Measurements from ENCODE around the gene IQGAP2. TPM values are rescaled to one million over a fixed set of nuclear protein-coding genes. Genes with fewer than 3 reads are reported as not detected.
"Not testable (repeated sequence)": the region's sequence is repeated elsewhere in the genome, so short reads cannot be mapped to it uniquely, and the experiment has no call there.

IQGAP2 gene
- total and polyA plus RNA-seq, 9 donors: 5.4 to 18.9 (median 9.5) TPM

DNA sequence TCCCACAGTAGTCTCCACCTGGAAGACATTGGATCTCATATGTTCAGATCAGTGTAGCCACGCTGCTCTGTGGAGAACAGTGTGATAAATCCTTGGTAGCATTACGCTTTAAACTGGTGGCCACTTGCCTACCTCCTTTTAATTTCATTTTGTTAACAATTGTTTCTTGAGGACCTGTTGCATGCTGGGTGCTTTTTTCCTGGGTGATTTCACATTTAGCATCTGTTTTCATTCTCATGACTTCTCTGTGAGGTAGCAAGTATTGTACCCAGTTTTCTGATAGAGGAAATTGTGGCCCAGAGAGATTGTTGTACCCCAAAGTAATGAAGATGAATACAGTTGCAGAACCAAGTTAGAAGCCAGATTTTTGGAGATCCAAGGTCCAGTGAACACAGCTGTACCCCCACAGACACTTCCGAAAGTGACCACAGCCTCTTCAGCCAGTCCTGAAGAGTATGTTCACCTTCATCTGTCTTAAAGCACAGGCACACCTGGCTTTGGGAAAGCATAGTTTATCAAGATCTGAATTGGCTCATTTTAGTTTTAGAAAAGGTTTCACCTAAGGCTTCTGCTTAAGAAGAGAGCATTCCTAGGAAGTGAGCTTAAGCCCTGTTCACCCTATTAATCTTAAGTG, 144.9 kb downstream of the IQGAP2 start:
- Histone ChIP-seq H3K27me3 (ENCODE audit: control insufficient read depth, insufficient read depth, low read length) (no peaks in the 10 kb centered on the region), H3K9me3 (replicated peaks; ENCODE audit: control insufficient read depth, low read depth, low read length) (no peaks in the 10 kb centered on the region), H3K27ac (ENCODE audit: low read length) (peak overlapping the region; percentile 45), H3K4me3 (ENCODE audit: low read length) (no peak overlapping the region), H3K4me1 (ENCODE audit: control insufficient read depth, insufficient read depth, low read length) (peaks cover 7% of the 10 kb centered on the region), H3K36me3 (ENCODE audit: control insufficient read depth, insufficient read depth, low read length) (no peaks in the 10 kb centered on the region)
- WGBS (ENCODE audit: insufficient coverage): no CpG with 5 or more reads among the region's 3 CpGs
- DNase-seq: no peak

DNA sequence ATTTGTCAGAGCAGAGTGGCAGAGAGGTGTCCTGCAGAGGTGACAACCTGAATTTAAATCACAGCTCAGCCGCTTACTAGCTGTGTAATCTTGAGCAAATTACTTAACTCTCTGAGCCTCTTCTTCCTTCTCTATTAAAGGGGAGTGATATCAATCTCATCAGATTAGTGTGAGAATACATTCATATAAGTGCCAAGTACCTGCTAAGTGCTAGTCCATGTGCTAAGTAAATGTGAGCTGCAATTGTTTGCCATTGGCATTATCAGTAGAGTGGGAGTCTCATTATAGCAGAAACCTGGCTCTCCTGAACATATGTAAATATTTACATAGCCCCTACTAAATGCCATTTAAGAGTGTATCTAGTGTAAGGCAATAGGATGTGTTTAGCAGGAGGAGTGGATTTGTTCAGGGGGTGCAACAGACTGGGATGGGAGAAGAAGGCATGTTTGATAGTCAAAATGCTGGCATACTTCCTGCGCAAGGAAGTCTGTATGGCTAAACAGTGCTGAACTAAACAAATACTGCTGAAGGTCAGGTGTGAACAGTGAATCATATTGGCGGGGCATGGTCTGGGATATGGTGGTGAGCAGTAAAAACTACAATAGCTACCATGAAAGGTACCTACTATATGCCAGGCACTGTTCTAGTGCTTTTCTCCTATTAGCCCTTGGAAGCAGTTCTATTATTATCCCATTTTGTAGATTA, 145.6 kb downstream of the IQGAP2 start:
- H3K27ac ChIP-seq (ENCODE audit: low read length): no peak overlapping the region

DNA sequence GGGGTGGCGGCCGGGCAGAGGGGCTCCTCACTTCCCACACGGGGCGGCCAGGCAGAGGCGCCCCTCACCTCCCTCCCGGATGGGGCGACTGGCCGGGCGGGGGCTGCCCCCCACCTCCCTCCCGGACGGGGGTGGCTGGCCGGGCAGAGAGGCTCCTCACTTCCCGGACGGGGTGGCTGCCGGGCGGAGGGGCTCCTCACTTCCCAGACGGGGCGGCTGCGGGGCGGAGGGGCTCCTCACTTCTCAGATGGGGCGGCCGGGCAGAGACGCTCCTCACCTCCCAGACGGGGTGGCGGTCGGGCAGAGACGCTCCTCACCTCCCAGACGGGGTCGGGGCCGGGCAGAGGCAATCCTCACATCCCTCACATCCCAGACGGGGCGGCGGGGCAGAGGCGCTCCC, 147.8 kb downstream of the IQGAP2 start:
- not testable (repeated sequence) for H3K9me3 ChIP-seq (replicated peaks; ENCODE audit: control insufficient read depth, low read depth, low read length); H3K4me1 ChIP-seq (ENCODE audit: control insufficient read depth, insufficient read depth, low read length); DNase-seq; H3K4me3 ChIP-seq (ENCODE audit: low read length); H3K27me3 ChIP-seq (ENCODE audit: control insufficient read depth, insufficient read depth, low read length); H3K36me3 ChIP-seq (ENCODE audit: control insufficient read depth, insufficient read depth, low read length); H3K27ac ChIP-seq (ENCODE audit: low read length)
- 95% methylated on average over 14 of the region's 34 CpGs for WGBS (ENCODE audit: insufficient coverage)

More for the DNA sequence above, 145.6 kb downstream of the IQGAP2 start:
- DNase-seq: no peak
- peaks cover 7% of the 10 kb centered on the region for H3K4me1 ChIP-seq (ENCODE audit: control insufficient read depth, insufficient read depth, low read length)
- WGBS (ENCODE audit: insufficient coverage): 100% methylated on average over 1 of the region's 3 CpGs
- no peaks in the 10 kb centered on the region for H3K27me3 ChIP-seq (ENCODE audit: control insufficient read depth, insufficient read depth, low read length)
- no peaks in the 10 kb centered on the region for H3K9me3 ChIP-seq (replicated peaks; ENCODE audit: control insufficient read depth, low read depth, low read length)
- no peak overlapping the region for H3K4me3 ChIP-seq (ENCODE audit: low read length)
- no peaks in the 10 kb centered on the region for H3K36me3 ChIP-seq (ENCODE audit: control insufficient read depth, insufficient read depth, low read length)

DNA sequence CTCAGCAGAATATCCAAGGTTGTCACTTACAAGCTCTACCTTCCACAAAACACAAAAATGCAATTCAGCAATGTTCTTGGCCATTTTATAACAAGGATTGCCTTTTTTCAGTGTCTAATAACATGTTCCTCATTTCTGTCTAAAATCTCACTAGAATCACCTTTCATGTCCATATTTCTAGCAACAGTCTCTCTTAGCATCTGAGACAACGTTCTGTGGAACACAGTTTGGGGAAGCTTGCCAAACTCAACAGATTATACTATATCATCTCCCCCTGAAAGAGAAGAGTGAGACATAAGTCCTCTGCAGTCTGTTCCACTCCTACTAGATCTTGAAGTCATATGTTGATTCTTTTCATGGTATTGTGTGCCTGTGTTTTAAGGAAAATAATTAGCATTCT, 149.5 kb downstream of the IQGAP2 start:
- no CpG with 5 or more reads among the region's 1 CpG for WGBS (ENCODE audit: insufficient coverage)
- H3K27me3 ChIP-seq (ENCODE audit: control insufficient read depth, insufficient read depth, low read length): no peaks in the 10 kb centered on the region
- H3K4me3 ChIP-seq (ENCODE audit: low read length): no peak overlapping the region
- H3K4me1 ChIP-seq (ENCODE audit: control insufficient read depth, insufficient read depth, low read length): peaks cover 2% of the 10 kb centered on the region
- DNase-seq: no peak
- no peaks in the 10 kb centered on the region for H3K36me3 ChIP-seq (ENCODE audit: control insufficient read depth, insufficient read depth, low read length)
- no peak overlapping the region for H3K27ac ChIP-seq (ENCODE audit: low read length)
- no peaks in the 10 kb centered on the region for H3K9me3 ChIP-seq (replicated peaks; ENCODE audit: control insufficient read depth, low read depth, low read length)

DNA sequence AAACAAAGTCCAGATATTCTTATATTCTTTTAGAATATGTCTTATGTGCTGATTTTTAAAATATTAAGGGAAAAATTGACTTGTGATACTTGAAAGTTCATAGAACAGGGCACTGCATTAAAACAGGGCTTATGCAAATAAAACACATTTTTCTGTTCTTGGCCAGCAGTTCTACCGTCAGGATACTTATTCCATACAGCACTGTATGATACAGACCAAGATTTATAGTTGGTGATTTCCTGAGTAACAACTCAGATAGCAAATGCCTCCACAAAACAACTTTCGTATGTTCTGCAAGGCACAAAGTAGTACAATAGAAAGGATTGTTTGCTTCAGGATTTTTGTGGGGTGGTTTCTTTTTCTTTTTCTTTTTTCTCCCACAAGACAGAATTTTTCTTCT, 150.2 kb downstream of the IQGAP2 start:
- Histone ChIP-seq H3K4me1 (ENCODE audit: control insufficient read depth, insufficient read depth, low read length) (no peaks in the 10 kb centered on the region), H3K36me3 (ENCODE audit: control insufficient read depth, insufficient read depth, low read length) (no peaks in the 10 kb centered on the region), H3K4me3 (ENCODE audit: low read length) (no peak overlapping the region), H3K27me3 (ENCODE audit: control insufficient read depth, insufficient read depth, low read length) (no peaks in the 10 kb centered on the region), H3K9me3 (replicated peaks; ENCODE audit: control insufficient read depth, low read depth, low read length) (no peaks in the 10 kb centered on the region), H3K27ac (ENCODE audit: low read length) (no peak overlapping the region)
- no CpG with 5 or more reads among the region's 2 CpGs for WGBS (ENCODE audit: insufficient coverage)
- no peak for DNase-seq

DNA sequence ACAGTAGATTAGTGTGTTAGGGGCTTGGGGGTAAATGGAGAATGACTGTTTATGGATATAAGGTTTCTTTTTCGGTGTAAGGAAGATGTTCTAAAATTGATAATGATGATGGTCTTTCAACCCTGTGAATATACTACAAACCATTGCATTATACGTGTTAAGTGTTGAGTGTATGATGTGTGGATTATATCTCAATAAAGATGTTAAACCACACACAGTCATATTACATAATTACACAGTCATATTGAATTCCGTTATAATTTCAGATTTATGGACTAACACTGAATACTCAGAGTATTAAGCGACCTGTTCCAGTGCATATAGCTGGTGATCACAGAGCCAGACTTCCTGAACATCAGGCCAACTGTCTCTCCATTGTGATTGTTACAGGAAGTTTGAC, 152.0 kb downstream of the IQGAP2 start:
- no peaks in the 10 kb centered on the region for H3K9me3 ChIP-seq (replicated peaks; ENCODE audit: control insufficient read depth, low read depth, low read length)
- H3K4me3 ChIP-seq (ENCODE audit: low read length): no peak overlapping the region
- H3K27me3 ChIP-seq (ENCODE audit: control insufficient read depth, insufficient read depth, low read length): no peaks in the 10 kb centered on the region
- no peaks in the 10 kb centered on the region for H3K4me1 ChIP-seq (ENCODE audit: control insufficient read depth, insufficient read depth, low read length)
- DNase-seq: no peak
- no peak overlapping the region for H3K27ac ChIP-seq (ENCODE audit: low read length)
- no peaks in the 10 kb centered on the region for H3K36me3 ChIP-seq (ENCODE audit: control insufficient read depth, insufficient read depth, low read length)
- WGBS (ENCODE audit: insufficient coverage): no CpG with 5 or more reads among the region's 4 CpGs

DNA sequence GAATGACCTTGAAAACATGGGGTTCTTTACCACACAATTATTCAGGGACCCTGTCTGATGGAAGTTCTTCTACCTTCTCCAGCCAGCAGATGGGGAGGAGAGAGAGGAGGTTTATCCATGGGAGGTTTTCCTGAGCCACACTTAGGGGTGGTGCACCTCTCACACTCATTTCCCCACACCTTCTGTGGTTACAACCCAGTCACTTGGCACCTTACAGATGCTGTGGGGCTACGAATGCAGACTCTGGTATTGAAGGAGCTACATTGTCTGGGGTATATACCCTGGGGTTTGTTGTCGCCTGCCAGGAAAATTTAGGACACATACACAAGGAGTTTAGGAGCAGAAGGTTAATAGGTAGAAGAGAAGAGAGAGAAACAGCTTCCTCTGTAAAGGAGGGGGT, 152.6 kb downstream of the IQGAP2 start:
- H3K36me3 ChIP-seq (ENCODE audit: control insufficient read depth, insufficient read depth, low read length): no peaks in the 10 kb centered on the region
- no peaks in the 10 kb centered on the region for H3K4me1 ChIP-seq (ENCODE audit: control insufficient read depth, insufficient read depth, low read length)
- no peaks in the 10 kb centered on the region for H3K9me3 ChIP-seq (replicated peaks; ENCODE audit: control insufficient read depth, low read depth, low read length)
- no peak overlapping the region for H3K4me3 ChIP-seq (ENCODE audit: low read length)
- no peak overlapping the region for H3K27ac ChIP-seq (ENCODE audit: low read length)
- no peak for DNase-seq
- WGBS (ENCODE audit: insufficient coverage): 80% methylated on average over 1 of the region's 2 CpGs
- no peaks in the 10 kb centered on the region for H3K27me3 ChIP-seq (ENCODE audit: control insufficient read depth, insufficient read depth, low read length)

DNA sequence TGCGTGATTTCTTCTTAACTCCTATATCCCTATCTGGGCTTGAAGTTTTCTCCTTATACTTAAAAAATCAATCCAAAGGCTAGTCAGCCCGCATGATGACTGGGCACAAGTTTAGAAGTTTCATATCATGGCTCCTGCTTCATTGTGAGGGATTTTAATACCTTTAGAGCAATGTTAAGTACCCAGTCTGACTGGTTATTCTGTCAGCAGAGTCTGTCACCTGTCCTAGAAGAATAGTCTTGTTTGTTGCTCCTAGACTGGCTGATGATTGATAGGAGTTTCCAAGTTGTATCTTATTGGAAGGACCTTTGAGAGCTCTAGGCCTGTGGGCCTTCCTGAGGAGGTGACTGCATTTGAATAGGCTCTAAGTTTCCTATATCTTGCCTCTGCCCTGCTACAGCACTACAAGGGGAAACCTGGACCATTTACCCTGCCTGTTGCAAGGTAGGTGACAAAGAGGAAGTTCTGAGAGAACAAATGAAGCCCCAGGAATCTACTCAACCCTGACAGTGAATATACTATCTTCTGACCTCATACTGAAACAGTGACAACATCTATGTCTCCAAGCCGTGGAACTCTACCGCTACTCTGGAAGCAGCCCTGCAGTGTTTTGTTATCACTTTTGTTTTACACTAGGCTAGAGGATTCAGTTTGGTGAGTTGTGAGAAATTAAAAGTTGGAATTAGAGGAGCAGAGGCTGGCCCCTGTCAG, 153.6 kb downstream of the IQGAP2 start:
- no peak for DNase-seq
- Histone ChIP-seq H3K4me3 (ENCODE audit: low read length) (no peak overlapping the region), H3K4me1 (ENCODE audit: control insufficient read depth, insufficient read depth, low read length) (no peaks in the 10 kb centered on the region), H3K9me3 (replicated peaks; ENCODE audit: control insufficient read depth, low read depth, low read length) (no peaks in the 10 kb centered on the region), H3K27ac (ENCODE audit: low read length) (no peak overlapping the region), H3K27me3 (ENCODE audit: control insufficient read depth, insufficient read depth, low read length) (no peaks in the 10 kb centered on the region), H3K36me3 (ENCODE audit: control insufficient read depth, insufficient read depth, low read length) (no peaks in the 10 kb centered on the region)
- WGBS (ENCODE audit: insufficient coverage): 80% methylated on average over 1 of the region's 4 CpGs

DNA sequence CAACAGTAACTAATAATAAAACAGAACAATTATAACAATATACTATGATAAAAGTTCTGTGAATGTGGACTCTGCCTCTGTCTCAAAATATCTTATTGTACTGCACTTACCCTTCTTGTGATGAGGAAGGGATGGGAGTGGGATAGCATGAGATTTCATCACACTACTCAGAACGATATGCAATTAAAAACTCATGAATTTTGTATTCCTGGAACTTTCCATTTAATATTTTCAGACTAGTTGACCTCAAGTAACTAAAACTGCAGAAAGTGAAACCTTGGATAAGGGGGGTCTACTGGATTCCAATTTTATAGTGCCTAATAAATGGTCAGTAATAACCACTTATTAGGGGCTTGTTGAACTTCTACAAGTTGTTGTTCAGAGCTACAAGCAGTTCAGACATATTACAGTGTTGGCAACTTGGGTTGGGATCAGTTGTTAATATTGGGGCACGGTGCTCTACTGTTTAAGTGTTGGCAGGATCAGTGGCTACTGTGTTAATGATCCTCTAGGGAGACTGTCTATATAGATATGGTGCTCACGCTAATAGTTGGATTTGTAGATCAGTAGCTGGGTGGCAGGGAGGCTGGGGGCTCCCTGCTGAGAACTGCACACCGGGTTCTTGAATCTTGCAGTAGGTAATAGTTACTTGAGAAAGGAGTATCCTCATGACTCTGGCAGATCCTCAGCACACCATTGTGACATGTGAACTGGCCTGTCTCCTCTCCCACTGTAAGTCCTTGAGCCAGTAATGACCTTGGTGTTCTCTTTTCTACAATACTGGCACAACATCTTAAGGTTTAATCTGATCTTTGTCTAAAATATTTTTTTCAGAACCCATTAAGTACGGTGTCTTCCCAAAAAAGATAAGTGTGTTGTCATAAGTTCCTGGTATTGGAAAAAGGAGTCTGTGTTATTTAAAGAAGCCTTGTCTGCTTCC, 158.1 kb downstream of the IQGAP2 start:
- no peak overlapping the region for H3K27ac ChIP-seq (ENCODE audit: low read length)
- DNase-seq: no peak
- no peaks in the 10 kb centered on the region for H3K4me1 ChIP-seq (ENCODE audit: control insufficient read depth, insufficient read depth, low read length)
- 73% methylated on average over 2 of the region's 5 CpGs for whole genome bisulfite sequencing (ENCODE audit: insufficient coverage)
- no peaks in the 10 kb centered on the region for H3K36me3 ChIP-seq (ENCODE audit: control insufficient read depth, insufficient read depth, low read length)
- H3K27me3 ChIP-seq (ENCODE audit: control insufficient read depth, insufficient read depth, low read length): no peaks in the 10 kb centered on the region
- H3K4me3 ChIP-seq (ENCODE audit: low read length): no peak overlapping the region
- H3K9me3 ChIP-seq (replicated peaks; ENCODE audit: control insufficient read depth, low read depth, low read length): no peaks in the 10 kb centered on the region

DNA sequence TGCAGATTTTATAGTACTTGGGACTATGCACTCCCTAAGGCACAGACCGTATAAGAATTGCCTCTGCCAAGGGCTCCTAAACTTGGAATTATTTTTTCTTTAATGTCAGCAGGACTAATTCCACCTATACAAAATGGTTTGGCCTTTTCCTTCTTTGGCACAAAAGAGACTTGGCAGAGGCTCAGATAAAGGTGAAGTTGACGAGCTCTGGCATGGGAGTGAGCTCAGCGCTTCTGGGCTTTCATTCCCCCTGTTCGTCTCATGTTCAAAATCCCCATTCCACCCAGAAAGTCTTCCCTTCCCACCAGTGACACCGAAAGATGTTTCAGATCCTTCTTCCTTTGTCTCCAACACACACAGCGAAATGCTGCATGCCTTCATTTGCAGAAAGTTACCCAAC, 158.9 kb downstream of the IQGAP2 start:
- Histone ChIP-seq H3K27me3 (ENCODE audit: control insufficient read depth, insufficient read depth, low read length) (no peaks in the 10 kb centered on the region), H3K4me1 (ENCODE audit: control insufficient read depth, insufficient read depth, low read length) (no peaks in the 10 kb centered on the region), H3K4me3 (ENCODE audit: low read length) (no peak overlapping the region), H3K9me3 (replicated peaks; ENCODE audit: control insufficient read depth, low read depth, low read length) (no peaks in the 10 kb centered on the region), H3K36me3 (ENCODE audit: control insufficient read depth, insufficient read depth, low read length) (no peaks in the 10 kb centered on the region), H3K27ac (ENCODE audit: low read length) (no peak overlapping the region)
- no peak for DNase-seq
- WGBS (ENCODE audit: insufficient coverage): 62% methylated on average over 4 of the region's 6 CpGs
